K562 (cell line): ENCODE data around the gene GLT1D1. TPM values are rescaled to one million over a fixed set of nuclear protein-coding genes. Genes with fewer than 3 reads are reported as not detected.

Experiments used
- ATAC-seq: fragments of 200-7000 bp; cut with Tn5 transposase; 3 replicates; pipeline ENCODE4 v1.9.1; 2020; ENCODE audit warnings: moderate library complexity
- BruUV-seq: library from RNA; stranded (reverse); fragments of 400-500 nt; replicated peaks from 2 replicates; lab custom pipeline; 2021; lab: Mats Ljungman, UMichigan
- CTCF ChIA-PET: fragments of 300-600 bp; formaldehyde crosslinking; extraction: SDS; loops from one replicate; lab custom pipeline; 2021; ENCODE audit warnings: low intra/inter-chr PET ratio; lab: Yijun Ruan, JAX
- POLR2A ChIA-PET: fragments of 300-600, 350-650 bp; sonication (Branson Sonifier 250); formaldehyde crosslinking; extraction: SDS; loops from one replicate; lab custom pipeline; 2021; ENCODE audit warnings: antibody characterized with exemption, inconsistent platforms; lab: Yijun Ruan, JAX
- DNase-seq, 4 experiments: peaks; one replicate each; pipeline versions ENCODE4 v3.0.0 to v3.0.0-alpha.2; 2011 to 2018; ENCODE audit warnings: low spot score in 3 of 4, mixed read lengths in 3 of 4; ENCODE audit errors: extremely low read depth in 1 of 4
- FAIRE-seq: peaks from 2 replicates; lab custom pipeline; 2011; peaks lifted over from hg19 to GRCh38; lab: Jason Lieb, UNC
- H2AFZ ChIP-seq: 2 replicates; pipeline ENCODE4 v1.6.0; 2011; ENCODE audit warnings: low read depth, low read length, control low read depth, inconsistent platforms
- H3K27ac ChIP-seq: fragments of 200-600 bp; 3 replicates; pipeline ENCODE4 v1.8.0; 2011; ENCODE audit warnings: low read depth, mild to moderate bottlenecking, control low read depth, inconsistent platforms, low read length, moderate library complexity, mixed read lengths; ENCODE audit errors: extremely low read depth
- H3K27me3 ChIP-seq, 2 experiments: fragments of 300-600 bp in 1 of 2; 2 replicates in 1 of 2; 3 replicates in 1 of 2; pipeline versions ENCODE4 v1.6.0 to v1.8.0; 2011; ENCODE audit warnings: inconsistent platforms in 2 of 2, low read length in 2 of 2, mild to moderate bottlenecking in 1 of 2, mixed read lengths in 1 of 2, moderate library complexity in 1 of 2; ENCODE audit not compliant: control insufficient read depth in 2 of 2, insufficient read depth in 2 of 2
- H3K36me3 ChIP-seq: fragments of 300-600 bp; 3 replicates; pipeline ENCODE4 v1.8.0; 2011; ENCODE audit warnings: mild to moderate bottlenecking, low read length, inconsistent platforms; ENCODE audit not compliant: control insufficient read depth, insufficient read depth
- H3K4me1 ChIP-seq, 2 experiments: fragments of 200-600 bp in 1 of 2; replicated peaks in 1 of 2; 2 replicates in 1 of 2; 3 replicates in 1 of 2; pipeline versions ENCODE4 v1.5.1 to v1.8.0; 2011; ENCODE audit warnings: inconsistent platforms in 2 of 2, low read length in 2 of 2, mild to moderate bottlenecking in 1 of 2, mixed read lengths in 1 of 2, moderate library complexity in 1 of 2; ENCODE audit not compliant: control insufficient read depth in 2 of 2, insufficient read depth in 2 of 2
- H3K4me2 ChIP-seq: 2 replicates; pipeline ENCODE4 v1.6.1; 2011; ENCODE audit warnings: low read length, control low read depth, inconsistent platforms, mixed read lengths; ENCODE audit not compliant: insufficient read depth
- H3K4me3 ChIP-seq: fragments of 200-600 bp; sonication (generic), shearing (Covaris generic); 2 replicates; pipeline ENCODE4 v1.5.1; 2016; ENCODE audit warnings: control low read depth, inconsistent platforms
- H3K79me2 ChIP-seq: fragments of 200-600 bp; 3 replicates; pipeline ENCODE4 v1.8.0; 2011; ENCODE audit warnings: low read length, inconsistent platforms; ENCODE audit not compliant: control insufficient read depth, insufficient read depth
- H3K9ac ChIP-seq, 2 experiments: 2 replicates each; pipeline versions ENCODE4 v1.6.0 to v1.6.1; 2011; ENCODE audit warnings: low read depth in 2 of 2, low read length in 2 of 2, control low read depth in 1 of 2, inconsistent platforms in 1 of 2, mild to moderate bottlenecking in 1 of 2, mixed read lengths in 1 of 2; ENCODE audit not compliant: insufficient read depth in 1 of 2
- H3K9me1 ChIP-seq: one replicate; pipeline ENCODE4 v1.6.0; 2011; ENCODE audit warnings: inconsistent platforms, mild to moderate bottlenecking, low read length, moderate library complexity; ENCODE audit not compliant: control insufficient read depth, insufficient read depth
- H3K9me3 ChIP-seq: replicated peaks from 2 replicates; pipeline ENCODE4 v1.5.1; 2011; ENCODE audit warnings: low read depth, low read length, inconsistent platforms; ENCODE audit not compliant: control insufficient read depth, insufficient read depth
- H4K20me1 ChIP-seq: replicated peaks from 2 replicates; pipeline ENCODE4 v1.6.1; 2011; ENCODE audit warnings: low read length, inconsistent platforms, mixed read lengths; ENCODE audit not compliant: control insufficient read depth, insufficient read depth
- CEBPB ChIP-seq: fragments of 450-650 bp; IDR thresholded peaks from 2 replicates; pipeline ENCODE4 v1.6.1; 2016; ENCODE audit warnings: missing genetic modification characterization, missing compliant biosample characterization
- ILK ChIP-seq: fragments of 450-650 bp; IDR thresholded peaks from 2 replicates; pipeline ENCODE4 v1.6.1; 2016; ENCODE audit warnings: missing genetic modification characterization, low read depth, mild to moderate bottlenecking, missing compliant biosample characterization, moderate library complexity, borderline replicate concordance
- JUNB ChIP-seq: fragments of 450-650 bp; formaldehyde crosslinking; conservative IDR thresholded peaks from 2 replicates; pipeline ENCODE4 v1.4.0; 2020; ENCODE audit warnings: mild to moderate bottlenecking
- LCOR ChIP-seq: sonication (generic); formaldehyde crosslinking; IDR thresholded peaks from 2 replicates; pipeline ENCODE4 v1.8.0; 2022; ENCODE audit warnings: mild to moderate bottlenecking, missing genetic modification reagents
- MTA1 ChIP-seq: fragments of 450-650 bp; IDR thresholded peaks from 2 replicates; pipeline ENCODE4 v1.6.1; 2017; ENCODE audit warnings: borderline replicate concordance
- RFX7 ChIP-seq: fragments of 250-450 bp; sonication (Bioruptor Pico); IDR thresholded peaks from 2 replicates; pipeline ENCODE4 v1.5.1; 2021; ENCODE audit warnings: mild to moderate bottlenecking
- RNF2 ChIP-seq: sonication (generic); IDR thresholded peaks from 2 replicates; pipeline ENCODE4 v1.6.1; 2016
- USF2 ChIP-seq: sonication (generic); formaldehyde crosslinking; IDR thresholded peaks from 2 replicates; pipeline ENCODE4 v1.5.0; 2020; ENCODE audit warnings: missing genetic modification reagents
- ZNF121 ChIP-seq: sonication (generic); formaldehyde crosslinking; conservative IDR thresholded peaks from 2 replicates; pipeline ENCODE4 v1.8.0; 2022; ENCODE audit warnings: missing genetic modification reagents
- ZNF124 ChIP-seq: sonication (generic); formaldehyde crosslinking; IDR thresholded peaks from 2 replicates; pipeline ENCODE4 v1.8.1; 2022; ENCODE audit warnings: missing genetic modification reagents
- ZNF133 ChIP-seq: fragments of 250-450 bp; sonication (Bioruptor Pico); IDR thresholded peaks from 2 replicates; pipeline ENCODE4 v1.4.0; 2020; ENCODE audit warnings: mild to moderate bottlenecking
- ZNF175 ChIP-seq: fragments of 200-800 bp; sonication (Bioruptor generic); IDR thresholded peaks from 2 replicates; pipeline ENCODE4 v1.6.1; 2016; ENCODE audit warnings: low read depth, mild to moderate bottlenecking, missing genetic modification characterization, missing compliant biosample characterization
- ZNF239 ChIP-seq: fragments of 250-450 bp; sonication (Bioruptor Pico); IDR thresholded peaks from 2 replicates; pipeline ENCODE4 v1.4.0; 2020; ENCODE audit warnings: mild to moderate bottlenecking
- ZNF589 ChIP-seq: fragments of 200-800 bp; sonication (Bioruptor generic); IDR thresholded peaks from 2 replicates; pipeline ENCODE4 v1.6.1; 2016; ENCODE audit warnings: low read depth, missing genetic modification characterization, missing compliant biosample characterization
- WGBS: fragments of 100-300 bp; shearing (Covaris generic); methylation state at CpG from one replicate; pipeline ENCODE4 v1.1.6; 2016; ENCODE audit warnings: low coverage, mixed read lengths; ENCODE audit not compliant: insufficient coverage; ENCODE audit errors: missing lambda C conversion rate; 5-methylcytosine and 5-hydroxymethylcytosine counted together
- in situ Hi-C: fragments of 300-500 bp; cut with MboI; formaldehyde crosslinking; loops from 4 replicates; pipeline ENCODE4 v1.15.0; 2018; ENCODE audit warnings: inconsistent platforms, mixed read lengths
- intact Hi-C: fragments of 100-400 bp; cut with micrococcal nuclease; formaldehyde crosslinking; loops from 2 replicates; pipeline ENCODE4 v1.14.2; 2022
- polyA plus RNA-seq, 8 experiments: library from polyadenylated mRNA; depleted of rRNA in 4 of 8; stranded (reverse) in 5 of 8; unstranded in 3 of 8; fragments of >200 nt; fragmentation: Nextera tagmentation in 2 of 8; fragmentation: Illumina TruSeq in 1 of 8; extraction: Ambion mirVana in 2 of 8; extraction: Trizol in 1 of 8; gene quantifications; 2 replicates each; pipeline versions ENCODE4 v1.2.1 to v1.2.3, GENCODE V29; 2011 to 2014; ENCODE audit warnings: inconsistent platforms in 1 of 8, missing spikeins in 1 of 8
- total RNA-seq, 7 experiments: library from RNA; depleted of rRNA in 6 of 7; stranded (reverse); fragments of >200 nt in 6 of 7; fragmentation: Illumina TruSeq in 2 of 7; extraction: Trizol in 2 of 7; gene quantifications; 2 replicates each; pipeline versions ENCODE4 v1.2.1 to v1.2.3, GENCODE V29; 2011 to 2021; ENCODE audit warnings: low replicate concordance in 1 of 7
- TF ChIP-seq, protein P1 (sequence below): fragments of 450-650 bp; IDR thresholded peaks from 2 replicates; pipeline ENCODE4 v1.7.0; 2016; ENCODE audit warnings: borderline replicate concordance

The GLT1D1 gene
- total and polyA plus RNA-seq, 9 of the 15 experiments (the other 6 are each of a cell fraction or from before 2014, with no cell fraction given), result 0.04 TPM; not detected in 8

DNA sequence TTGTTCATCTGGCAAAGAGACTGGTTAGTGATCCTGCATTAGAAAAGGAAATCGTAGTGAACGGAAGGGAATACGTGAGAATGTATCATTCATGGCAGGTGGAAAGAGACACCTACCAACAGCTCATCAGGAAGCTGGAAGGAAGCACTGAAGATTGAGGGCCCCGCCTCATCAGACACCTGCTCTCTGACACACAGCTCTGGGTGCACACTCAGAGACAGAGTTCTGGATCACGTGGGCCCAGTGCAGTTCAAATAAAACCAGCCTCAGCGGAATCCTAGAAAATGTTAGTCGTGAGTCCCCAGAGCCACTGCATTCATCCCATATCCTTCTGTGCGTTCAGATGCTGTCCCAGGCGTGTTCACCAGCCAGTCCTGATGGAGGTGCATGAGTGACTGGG, 129.7 kb downstream of the GLT1D1 start:
- H3K27me3 ChIP-seq, result peaks cover 18 to 77% of the 10 kb centered on the region in 2 experiments
- no peak overlapping the region for H3K27ac ChIP-seq
- WGBS, result 3% methylated on average over 9 of the region's 9 CpGs
- H3K9ac ChIP-seq, result no peak overlapping the region; a peak in 1 of 4 replicates
- no peak overlapping the region for H2AFZ ChIP-seq
- POLR2A ChIA-PET, result no interaction called here
- ATAC-seq (no peak), FAIRE-seq (no peak), DNase-seq (no peak)
- H3K4me1 ChIP-seq, result peaks cover 0 to 4% of the 10 kb centered on the region in 2 experiments; a peak in 1 of 5 replicates
- H3K36me3 ChIP-seq, result no peaks in the 10 kb centered on the region
- CTCF ChIA-PET, result no interaction called here
- in situ Hi-C loops (no loop called here), intact Hi-C loops (no loop called here)
- H3K79me2 ChIP-seq, result no peaks in the 10 kb centered on the region
- no peaks in the 10 kb centered on the region for H3K9me3 ChIP-seq
- H3K4me3 ChIP-seq, result no peak overlapping the region
- no peak overlapping the region for H3K4me2 ChIP-seq
- H4K20me1 ChIP-seq, result no peaks in the 10 kb centered on the region
- H3K9me1 ChIP-seq, result peaks cover 3% of the 10 kb centered on the region
- TF ChIP-seq CEBPB (tag), result no peak
- TF ChIP-seq USF2, result peak; percentile 47; the same call in 1 of the 2 replicates
- no TSS peak for BruUV-seq

- no peak overlapping the region for H3K27ac ChIP-seq
- peaks cover 16 to 72% of the 10 kb centered on the region in 2 experiments for H3K27me3 ChIP-seq
- peaks cover 3% of the 10 kb centered on the region for H3K9me1 ChIP-seq
- no TSS peak for BruUV-seq
- no peak overlapping the region for H2AFZ ChIP-seq
- H3K79me2 ChIP-seq, result no peaks in the 10 kb centered on the region
- DNase-seq (no peak), FAIRE-seq (no peak), ATAC-seq (no peak)
- ChIA-PET POLR2A (no interaction called here), CTCF (no interaction called here)
- in situ Hi-C loops (no loop called here), intact Hi-C loops (no loop called here)
- no peaks in the 10 kb centered on the region for H3K36me3 ChIP-seq
- no peak overlapping the region; a peak in 1 of 4 replicates for H3K9ac ChIP-seq
- no peaks in the 10 kb centered on the region for H4K20me1 ChIP-seq
- H3K4me1 ChIP-seq, result peaks cover 0 to 4% of the 10 kb centered on the region in 2 experiments; a peak in 1 of 5 replicates
- H3K4me3 ChIP-seq, result no peak overlapping the region
- H3K4me2 ChIP-seq, result no peak overlapping the region
- 0% methylated on average over 14 of the region's 14 CpGs for WGBS
- no peaks in the 10 kb centered on the region for H3K9me3 ChIP-seq
- no peak for TF ChIP-seq ZNF589 (CRISPR knock-in tag)
- no peak for TF ChIP-seq ZNF239 (CRISPR knock-in tag)
- TF ChIP-seq, protein P1, sequence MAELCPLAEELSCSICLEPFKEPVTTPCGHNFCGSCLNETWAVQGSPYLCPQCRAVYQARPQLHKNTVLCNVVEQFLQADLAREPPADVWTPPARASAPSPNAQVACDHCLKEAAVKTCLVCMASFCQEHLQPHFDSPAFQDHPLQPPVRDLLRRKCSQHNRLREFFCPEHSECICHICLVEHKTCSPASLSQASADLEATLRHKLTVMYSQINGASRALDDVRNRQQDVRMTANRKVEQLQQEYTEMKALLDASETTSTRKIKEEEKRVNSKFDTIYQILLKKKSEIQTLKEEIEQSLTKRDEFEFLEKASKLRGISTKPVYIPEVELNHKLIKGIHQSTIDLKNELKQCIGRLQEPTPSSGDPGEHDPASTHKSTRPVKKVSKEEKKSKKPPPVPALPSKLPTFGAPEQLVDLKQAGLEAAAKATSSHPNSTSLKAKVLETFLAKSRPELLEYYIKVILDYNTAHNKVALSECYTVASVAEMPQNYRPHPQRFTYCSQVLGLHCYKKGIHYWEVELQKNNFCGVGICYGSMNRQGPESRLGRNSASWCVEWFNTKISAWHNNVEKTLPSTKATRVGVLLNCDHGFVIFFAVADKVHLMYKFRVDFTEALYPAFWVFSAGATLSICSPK, result no peak
- TF ChIP-seq MTA1, result no peak
- no peak for TF ChIP-seq RFX7 (CRISPR knock-in tag)
- no peak for TF ChIP-seq ZNF175 (CRISPR knock-in tag)
- no peak for TF ChIP-seq JUNB (CRISPR knock-in tag)
- no peak for TF ChIP-seq RNF2
- no peak for TF ChIP-seq ZNF124 (CRISPR knock-in tag)
- TF ChIP-seq LCOR (CRISPR knock-in tag), result no peak
- no peak for TF ChIP-seq ILK (tag)
- TF ChIP-seq ZNF133, result no peak
- no peak for TF ChIP-seq ZNF121
These were observed 130.1 kb downstream of the GLT1D1 start for GRCh38 chr12:128983371-128983770.
